GM21515 (cell line): ENCODE results near the gene MBOAT2.

Experiments
- ATAC-seq: cut with Tn5 transposase; IDR thresholded peaks from one replicate; pipeline ENCODE4 v1.9.1; 2021; ENCODE audit not compliant: unreplicated experiment

The MBOAT2 gene

GRCh38 chr2:8862230-8862629 lies 141.3 kb downstream of the MBOAT2 start:
- no peak for ATAC-seq

DNA sequence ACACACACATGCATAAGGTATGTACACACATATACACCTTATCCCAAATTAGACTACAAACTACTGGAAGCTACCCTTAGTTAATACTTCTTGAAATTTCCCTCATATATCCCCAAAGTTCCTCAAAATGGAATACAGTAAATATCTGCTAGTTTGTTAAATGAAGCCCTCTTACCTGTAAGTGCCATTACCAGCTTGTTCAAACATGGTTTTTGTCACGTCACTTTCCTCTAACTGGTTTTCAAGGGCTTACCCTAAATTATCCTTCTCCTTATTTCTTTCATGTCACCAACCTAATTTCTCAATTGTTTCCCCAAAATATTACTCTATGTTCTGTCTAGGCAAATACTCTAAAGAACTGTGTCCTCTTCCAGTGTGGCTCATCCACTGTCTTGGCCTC lies 141.7 kb downstream of the MBOAT2 start:
- ATAC-seq = no peak

DNA sequence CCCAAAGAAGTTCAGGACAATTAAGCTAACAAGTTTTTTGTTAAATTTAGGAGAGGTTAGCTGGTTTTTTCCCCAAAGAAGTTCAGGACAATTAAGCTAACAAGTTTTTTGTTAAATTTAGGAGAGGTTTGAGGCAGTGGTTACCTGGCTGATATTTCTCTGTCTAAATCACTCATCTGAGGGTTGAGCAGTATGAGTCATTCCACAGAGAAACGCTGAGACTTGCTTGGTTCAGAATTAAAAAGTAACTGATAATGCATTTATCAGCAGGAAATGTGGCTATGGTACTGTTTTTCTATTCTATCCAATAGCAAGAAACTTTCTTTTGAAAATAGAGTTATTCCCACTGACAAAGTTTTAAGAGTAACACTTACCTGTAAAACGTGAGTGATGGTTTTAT lies 143.2 kb downstream of the MBOAT2 start:
- ATAC-seq = no peak

DNA sequence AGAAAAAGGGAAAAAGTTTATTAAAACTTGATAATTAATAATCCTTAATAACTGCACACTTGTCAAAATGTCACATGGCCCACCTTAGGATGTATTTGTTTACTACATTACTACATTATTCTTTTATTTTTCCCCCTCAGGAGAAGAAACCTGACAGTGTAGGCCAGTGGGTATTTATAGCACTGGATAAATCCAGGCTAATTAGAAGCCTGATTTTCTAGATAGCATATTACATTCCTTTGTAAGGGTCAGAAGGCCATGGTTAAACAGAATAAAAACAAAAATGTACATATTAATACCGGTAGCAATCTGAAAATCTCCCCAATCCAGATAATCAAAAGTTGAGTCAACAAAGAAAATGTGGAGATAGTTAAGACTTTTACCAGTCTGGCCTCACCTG lies 144.6 kb downstream of the MBOAT2 start:
- no peak for ATAC-seq

GRCh38 chr2:8858264-8858663 lies 145.2 kb downstream of the MBOAT2 start:
- no peak for ATAC-seq

DNA sequence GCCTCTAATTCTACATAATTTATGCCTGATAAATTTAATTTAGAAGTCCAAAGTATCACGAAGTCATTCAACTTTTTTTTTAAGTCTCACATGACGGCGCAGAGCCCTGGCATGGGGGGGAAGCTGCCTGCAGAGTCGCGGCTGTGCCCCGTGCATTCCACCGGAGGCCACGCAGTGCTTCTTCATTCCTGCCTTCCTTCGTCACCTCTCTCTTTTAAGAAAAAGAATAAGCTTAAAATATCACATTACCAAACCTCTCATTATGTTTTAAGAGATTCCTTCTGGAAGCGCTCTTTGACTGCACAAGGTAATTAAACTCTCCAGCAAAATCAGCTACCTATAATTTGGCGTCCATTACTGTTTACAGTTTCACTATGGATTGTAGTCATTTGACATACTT lies 145.8 kb downstream of the MBOAT2 start:
- no peak for ATAC-seq

GRCh38 chr2:8856176-8856575 lies 147.3 kb downstream of the MBOAT2 start:
- no peak for ATAC-seq

DNA sequence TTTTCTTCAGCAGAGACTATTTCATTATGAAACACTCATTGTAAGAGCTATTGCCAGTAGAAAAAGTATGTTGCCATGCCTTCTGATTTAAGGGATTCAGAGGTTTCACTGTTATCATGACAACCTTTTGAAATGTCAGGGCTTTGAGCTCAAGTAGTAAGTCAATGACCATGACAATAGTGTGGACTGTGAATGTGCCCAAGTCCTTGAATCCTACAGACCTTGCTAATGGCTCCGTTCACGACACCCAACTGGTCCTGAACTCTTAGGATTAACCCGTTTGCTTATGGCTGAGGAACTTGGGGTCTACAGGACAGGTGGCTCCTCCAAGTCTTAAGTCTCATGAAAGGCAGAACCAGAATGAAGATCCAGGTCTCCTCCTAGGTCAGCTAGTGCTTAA lies 148.5 kb downstream of the MBOAT2 start:
- ATAC-seq = no peak

DNA sequence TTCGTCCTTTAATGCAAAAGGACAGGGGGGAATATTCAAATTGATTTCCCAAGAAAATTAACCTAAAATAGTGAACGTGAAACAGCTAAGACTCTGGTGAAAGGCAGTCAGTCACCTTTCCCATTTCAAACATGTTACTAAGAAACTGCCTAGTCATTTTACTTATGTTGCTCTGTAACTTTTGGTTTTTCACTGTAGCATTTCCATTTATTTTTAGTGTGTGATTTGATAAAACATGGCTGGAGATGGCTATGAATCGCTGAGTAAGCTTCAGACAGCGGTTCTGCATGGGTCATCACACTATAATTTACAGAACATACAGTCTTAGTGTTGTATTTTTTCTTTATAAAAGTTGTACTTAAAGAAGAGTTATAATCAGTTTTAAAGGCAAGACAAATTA lies 150.1 kb downstream of the MBOAT2 start:
- ATAC-seq = no peak

DNA sequence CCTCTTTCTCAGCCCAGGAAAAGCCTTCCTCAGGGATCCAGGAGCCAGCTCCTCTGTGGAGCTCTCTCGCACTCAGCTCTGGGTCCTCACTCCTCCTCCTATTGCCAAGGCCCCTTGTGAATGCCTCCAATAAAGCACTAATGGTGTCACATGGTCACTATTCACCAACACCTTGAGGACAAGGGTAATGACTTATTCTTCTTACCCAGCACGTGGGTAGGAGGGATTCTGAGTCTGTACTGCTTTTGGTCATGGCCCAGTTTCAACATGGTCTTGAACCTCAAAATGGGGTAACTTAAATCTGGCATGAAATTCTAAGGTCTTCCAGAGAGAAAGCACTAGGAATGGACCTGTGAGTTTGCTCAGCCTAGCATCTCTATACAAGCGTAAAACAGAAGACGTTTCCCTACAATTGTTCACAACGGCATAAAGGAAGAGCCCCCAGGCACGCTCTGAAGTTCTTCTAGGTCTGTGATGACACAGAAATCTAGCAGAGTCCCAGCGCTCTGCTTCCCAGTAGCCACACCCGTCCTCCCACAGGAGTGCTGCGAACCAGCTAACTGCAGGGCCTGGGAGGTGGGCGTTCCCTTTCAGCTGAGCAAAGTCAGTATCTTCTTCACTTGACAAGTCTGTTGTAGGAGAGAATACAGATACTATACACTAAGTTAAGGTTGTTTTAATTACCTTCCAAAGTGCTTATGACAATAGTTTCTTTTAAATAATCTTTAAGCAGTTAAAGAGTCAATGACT lies 151.5 kb downstream of the MBOAT2 start:
- ATAC-seq = no peak

GRCh38 chr2:8850845-8851487 lies 152.5 kb downstream of the MBOAT2 start:
- no peak for ATAC-seq

- no peak for ATAC-seq
Observed at GRCh38 chr2:8849327-8849726, 154.2 kb downstream of the MBOAT2 start.

DNA sequence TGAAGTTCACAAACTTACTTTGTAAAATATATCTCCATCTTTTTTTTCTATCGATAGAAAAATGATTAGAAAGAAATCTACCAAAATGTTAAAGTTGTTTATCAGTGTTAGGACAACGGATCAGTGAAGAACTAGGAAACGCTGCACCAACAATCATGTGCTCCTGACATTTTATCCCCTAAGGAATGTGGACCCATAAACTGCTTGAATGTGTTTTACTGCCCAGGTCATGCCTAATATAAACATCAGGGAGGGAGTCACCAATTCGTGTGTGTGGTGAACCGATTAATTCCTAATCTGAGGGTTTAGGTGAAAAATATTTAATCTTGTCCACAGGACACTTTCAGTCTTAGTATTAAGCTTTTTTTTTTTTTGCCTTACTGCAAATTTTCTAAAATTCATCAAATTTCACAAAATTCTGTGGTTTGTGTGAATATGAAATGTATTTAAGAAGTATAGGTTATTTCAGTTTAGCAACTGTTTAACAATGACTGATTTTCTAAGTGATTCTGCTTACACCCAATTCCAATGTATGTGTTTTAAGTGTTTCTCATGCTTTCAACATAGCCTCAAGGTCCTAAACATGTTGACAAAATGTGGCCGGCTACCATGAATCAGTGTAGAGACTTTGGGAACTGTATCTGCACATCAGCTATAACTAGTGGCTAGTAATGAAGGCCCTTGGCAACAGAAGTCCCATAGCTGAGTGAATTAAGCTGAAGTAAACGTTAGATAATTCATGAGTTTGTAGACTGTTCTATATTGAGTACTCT lies 155.0 kb downstream of the MBOAT2 start:
- ATAC-seq = no peak

DNA sequence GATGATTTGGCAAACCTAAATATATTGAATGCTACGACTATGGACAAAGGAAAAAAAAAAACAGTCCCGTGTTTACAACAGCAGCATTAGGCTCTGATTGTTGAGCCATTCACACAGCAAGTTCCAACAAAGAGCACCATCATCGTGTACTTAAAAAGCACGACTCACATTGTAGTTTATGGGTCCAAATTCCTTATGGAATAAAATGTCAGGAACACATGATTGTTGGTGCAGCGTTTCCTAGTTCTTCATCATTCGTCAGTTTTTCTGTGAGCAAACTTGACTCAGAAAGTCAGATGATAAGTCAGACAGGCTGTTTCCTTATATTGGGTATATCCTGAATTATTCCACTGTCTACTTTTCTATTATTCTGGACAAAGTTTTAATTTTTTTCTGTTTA lies 156.1 kb downstream of the MBOAT2 start:
- ATAC-seq = no peak

DNA sequence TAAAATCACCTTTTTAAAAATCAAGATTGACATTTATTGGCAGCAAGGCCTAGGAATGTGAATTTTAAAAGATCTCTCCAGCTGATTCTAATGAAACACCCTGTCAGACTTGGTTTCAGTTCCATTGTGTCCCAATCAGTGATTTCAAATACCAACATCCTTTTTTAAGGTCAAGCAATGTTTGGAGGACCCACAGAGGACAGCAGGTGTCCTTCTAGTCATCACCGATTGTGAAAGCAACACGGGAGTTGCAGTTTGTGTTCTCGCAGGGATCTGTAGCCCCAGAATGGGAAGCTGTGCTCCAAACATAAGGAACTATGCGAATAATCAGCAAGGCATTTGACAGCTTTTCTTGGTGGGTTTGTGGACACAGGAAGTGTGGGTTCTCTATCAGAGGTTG lies 161.6 kb downstream of the MBOAT2 start:
- ATAC-seq = no peak

DNA sequence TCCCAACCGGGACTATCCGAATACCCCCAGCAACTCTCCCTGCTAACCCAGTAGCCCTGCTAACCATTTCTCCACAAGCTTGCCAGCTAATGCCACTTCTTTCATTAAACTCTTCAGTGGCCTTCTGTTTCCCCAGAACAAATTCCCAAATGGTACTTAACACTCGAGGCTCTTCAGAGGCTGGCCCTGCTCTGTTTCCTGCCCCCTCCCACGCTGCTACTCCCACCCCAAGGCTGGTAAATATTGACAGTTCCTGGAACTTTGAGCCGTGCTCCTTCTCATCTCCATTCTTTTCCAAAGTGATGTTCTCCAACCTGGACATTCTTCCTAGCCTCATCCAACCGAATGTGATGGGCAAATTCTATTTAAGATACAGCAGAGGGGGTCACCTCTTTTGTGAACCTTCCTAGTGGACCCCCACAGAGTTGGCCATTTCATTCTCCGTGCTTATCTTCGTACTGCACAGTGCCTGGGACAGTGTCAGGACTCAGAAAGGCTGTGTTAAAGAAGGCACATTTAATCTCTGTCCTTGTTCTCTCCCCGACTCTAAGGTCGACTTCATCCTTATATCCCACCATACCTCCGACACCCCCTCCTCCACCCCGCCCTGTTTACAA lies 162.9 kb downstream of the MBOAT2 start:
- ATAC-seq = no peak

GRCh38 chr2:8839189-8839965 lies 164.1 kb downstream of the MBOAT2 start:
- ATAC-seq = no peak

GRCh38 chr2:8837795-8838140 lies 165.7 kb downstream of the MBOAT2 start:
- no peak for ATAC-seq

GRCh38 chr2:8836971-8837794 lies 166.3 kb downstream of the MBOAT2 start, which contains the start of gene KIDINS220:
Gene KIDINS220 (minus strand): TSS chr2:8837613. CDS start chr2:8827093, 10,520 bp downstream.
- peak; percentile 89 for ATAC-seq

DNA sequence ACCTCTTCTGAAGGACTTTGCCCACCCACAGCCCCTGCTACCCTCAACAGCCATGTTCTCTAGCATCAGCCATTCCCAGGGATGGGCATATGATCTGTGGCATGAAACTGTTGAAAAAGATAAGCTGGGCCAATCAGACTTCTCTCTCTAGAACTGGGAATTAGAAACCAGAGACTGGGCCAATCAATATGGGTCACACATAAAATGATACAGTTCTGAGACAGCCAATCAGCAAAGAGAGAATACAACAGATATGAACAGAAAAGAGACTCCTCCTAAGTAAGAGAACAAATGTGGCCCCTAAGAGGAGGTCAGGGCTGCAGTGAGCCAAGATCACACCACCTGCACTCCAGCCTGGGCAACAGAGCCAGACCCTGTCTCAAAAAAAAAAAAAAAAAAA lies 168.2 kb downstream of the MBOAT2 start:
- no peak for ATAC-seq
